Suprapubic skin (tissue), 4 donors: ENCODE measurements around the gene RRP1. TPM values are rescaled to one million over a fixed set of nuclear protein-coding genes. Genes with fewer than 3 reads are reported as not detected.

Source experiments
- DNase-seq, 2 donors: peaks; one replicate each; pipeline ENCODE4 v3.0.0-alpha.2; 2019; ENCODE audit warnings: low spot score in 2 of 2
- H3K27ac ChIP-seq: fragments of 200-600 bp; sonication (generic); one replicate; pipeline ENCODE4 v1.5.1; 2019
- H3K27me3 ChIP-seq: fragments of 200-600 bp; sonication (generic); one replicate; pipeline ENCODE4 v1.5.1; 2019
- H3K36me3 ChIP-seq: fragments of 200-600 bp; sonication (generic); one replicate; pipeline ENCODE4 v1.5.1; 2019
- H3K4me1 ChIP-seq: fragments of 200-600 bp; sonication (generic); one replicate; pipeline ENCODE4 v1.5.1; 2019
- H3K4me3 ChIP-seq: fragments of 200-600 bp; sonication (generic); one replicate; pipeline ENCODE4 v1.5.1; 2019; ENCODE audit warnings: mild to moderate bottlenecking
- H3K9me3 ChIP-seq: fragments of 200-600 bp; sonication (generic); one replicate; pipeline ENCODE4 v1.5.1; 2019
- EP300 ChIP-seq: sonication (generic); formaldehyde crosslinking; IDR thresholded peaks from one replicate; pipeline ENCODE4 v1.6.1; 2017; ENCODE audit warnings: antibody characterized with exemption
- POLR2A ChIP-seq, 2 donors: fragments of 450-650 bp; IDR thresholded peaks; one replicate each; pipeline ENCODE4 v1.6.1; 2017; ENCODE audit warnings: antibody characterized with exemption in 2 of 2, mild to moderate bottlenecking in 2 of 2, moderate library complexity in 2 of 2
- POLR2AphosphoS5 ChIP-seq, 3 donors: sonication (generic); formaldehyde crosslinking; IDR thresholded peaks; one replicate each; pipeline ENCODE4 v1.6.1; 2017; ENCODE audit warnings: antibody characterized with exemption in 3 of 3
- WGBS: methylation state at CpG from one replicate; pipeline ENCODE4 v1.1.5; 2018; 5-methylcytosine and 5-hydroxymethylcytosine counted together
- total RNA-seq, 4 donors: library from RNA; depleted of rRNA; stranded (reverse); fragments of >200 nt; gene quantifications; one replicate each; pipeline ENCODE4 v1.1.0, GENCODE V29; 2016
- TF ChIP-seq, protein P1 (sequence below), 2 donors: fragments of 200-600 bp in 1 of 2; fragments of 450-650 bp in 1 of 2; sonication (generic) in 1 of 2; IDR thresholded peaks; one replicate each; pipeline ENCODE4 v1.5.1; 2016 to 2019; ENCODE audit warnings: antibody characterized with exemption in 2 of 2, mild to moderate bottlenecking in 1 of 2, moderate library complexity in 1 of 2

RRP1 gene
- total RNA-seq, 4 donors from 2014 or later, result 22.5 to 34.6 (median 28.4) TPM

DNA sequence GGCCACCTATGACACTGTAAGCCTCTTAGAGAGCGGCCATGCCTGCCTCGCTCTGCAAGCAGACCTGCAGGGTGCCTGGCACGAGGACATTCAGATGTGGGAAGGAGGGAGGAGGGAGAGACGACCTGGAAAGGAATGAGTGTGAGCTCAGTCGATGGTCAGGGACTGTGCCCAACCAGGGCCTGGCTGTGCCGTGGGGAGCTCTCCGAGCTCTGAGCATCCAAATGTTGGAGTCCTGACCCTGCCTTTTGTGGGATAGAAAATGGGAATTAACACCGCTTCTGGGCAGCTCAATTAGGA is 20.6 kb upstream of the RRP1 start:
- TF ChIP-seq EP300, result no peak
- TF ChIP-seq, protein P1, sequence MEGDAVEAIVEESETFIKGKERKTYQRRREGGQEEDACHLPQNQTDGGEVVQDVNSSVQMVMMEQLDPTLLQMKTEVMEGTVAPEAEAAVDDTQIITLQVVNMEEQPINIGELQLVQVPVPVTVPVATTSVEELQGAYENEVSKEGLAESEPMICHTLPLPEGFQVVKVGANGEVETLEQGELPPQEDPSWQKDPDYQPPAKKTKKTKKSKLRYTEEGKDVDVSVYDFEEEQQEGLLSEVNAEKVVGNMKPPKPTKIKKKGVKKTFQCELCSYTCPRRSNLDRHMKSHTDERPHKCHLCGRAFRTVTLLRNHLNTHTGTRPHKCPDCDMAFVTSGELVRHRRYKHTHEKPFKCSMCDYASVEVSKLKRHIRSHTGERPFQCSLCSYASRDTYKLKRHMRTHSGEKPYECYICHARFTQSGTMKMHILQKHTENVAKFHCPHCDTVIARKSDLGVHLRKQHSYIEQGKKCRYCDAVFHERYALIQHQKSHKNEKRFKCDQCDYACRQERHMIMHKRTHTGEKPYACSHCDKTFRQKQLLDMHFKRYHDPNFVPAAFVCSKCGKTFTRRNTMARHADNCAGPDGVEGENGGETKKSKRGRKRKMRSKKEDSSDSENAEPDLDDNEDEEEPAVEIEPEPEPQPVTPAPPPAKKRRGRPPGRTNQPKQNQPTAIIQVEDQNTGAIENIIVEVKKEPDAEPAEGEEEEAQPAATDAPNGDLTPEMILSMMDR (IDR thresholded peaks at IDR 0.05), result no peak
- no peak for TF ChIP-seq POLR2AphosphoS5 (IDR thresholded peaks at IDR 0.05)
- no peak for TF ChIP-seq POLR2A (IDR thresholded peaks at IDR 0.05)
- H3K36me3 ChIP-seq, result peaks cover 14% of the 10 kb centered on the region
- H3K9me3 ChIP-seq, result no peaks in the 10 kb centered on the region
- H3K4me1 ChIP-seq, result peaks cover 12% of the 10 kb centered on the region
- no peak for DNase-seq
- H3K27me3 ChIP-seq, result no peaks in the 10 kb centered on the region
- 84% methylated on average over 8 of the region's 8 CpGs for WGBS
- peak overlapping the region; percentile 49 for H3K27ac ChIP-seq
- no peak overlapping the region for H3K4me3 ChIP-seq

DNA sequence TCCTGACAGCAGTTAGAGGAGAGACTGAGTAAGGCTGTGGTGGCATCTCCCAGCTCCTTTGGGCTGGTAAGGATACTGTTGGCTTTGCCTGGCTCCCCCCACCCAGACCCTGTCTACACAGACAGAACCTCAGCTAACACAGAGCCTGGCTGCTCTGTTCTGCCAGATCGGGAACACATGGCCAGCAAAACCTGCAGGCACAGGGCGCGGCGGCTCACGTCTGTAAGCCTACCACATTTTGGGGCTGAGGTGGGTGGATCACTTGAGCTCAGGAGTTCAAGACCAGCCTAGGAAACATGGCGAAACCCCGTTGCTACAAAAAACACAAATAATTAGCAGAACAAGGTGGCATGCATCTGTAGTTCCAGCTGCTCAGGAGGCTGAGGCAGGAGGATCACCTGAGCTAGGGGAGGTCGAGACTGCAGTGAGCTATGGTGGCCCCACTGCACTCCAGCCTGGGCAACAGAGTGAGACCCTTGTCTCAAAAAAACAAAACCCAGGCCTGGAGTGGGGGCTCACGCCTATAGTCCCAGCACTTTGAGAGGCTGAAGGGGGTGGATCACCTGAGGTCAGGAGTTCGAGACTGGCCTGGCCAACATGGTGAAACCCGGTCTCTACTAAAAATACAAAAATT is 19.9 kb upstream of the RRP1 start:
- H3K9me3 ChIP-seq, result no peaks in the 10 kb centered on the region
- TF ChIP-seq EP300 (no peak), POLR2AphosphoS5 (IDR thresholded peaks at IDR 0.05) (no peak), POLR2A (IDR thresholded peaks at IDR 0.05) (no peak)
- TF ChIP-seq, protein P1 (IDR thresholded peaks at IDR 0.05), result no peak
- no peak for DNase-seq
- H3K27me3 ChIP-seq, result no peaks in the 10 kb centered on the region
- H3K4me3 ChIP-seq, result no peak overlapping the region
- no peak overlapping the region for H3K27ac ChIP-seq
- WGBS, result 90% methylated on average over 11 of the region's 11 CpGs
- H3K36me3 ChIP-seq, result peaks cover 20% of the 10 kb centered on the region
- peaks cover 18% of the 10 kb centered on the region for H3K4me1 ChIP-seq

DNA sequence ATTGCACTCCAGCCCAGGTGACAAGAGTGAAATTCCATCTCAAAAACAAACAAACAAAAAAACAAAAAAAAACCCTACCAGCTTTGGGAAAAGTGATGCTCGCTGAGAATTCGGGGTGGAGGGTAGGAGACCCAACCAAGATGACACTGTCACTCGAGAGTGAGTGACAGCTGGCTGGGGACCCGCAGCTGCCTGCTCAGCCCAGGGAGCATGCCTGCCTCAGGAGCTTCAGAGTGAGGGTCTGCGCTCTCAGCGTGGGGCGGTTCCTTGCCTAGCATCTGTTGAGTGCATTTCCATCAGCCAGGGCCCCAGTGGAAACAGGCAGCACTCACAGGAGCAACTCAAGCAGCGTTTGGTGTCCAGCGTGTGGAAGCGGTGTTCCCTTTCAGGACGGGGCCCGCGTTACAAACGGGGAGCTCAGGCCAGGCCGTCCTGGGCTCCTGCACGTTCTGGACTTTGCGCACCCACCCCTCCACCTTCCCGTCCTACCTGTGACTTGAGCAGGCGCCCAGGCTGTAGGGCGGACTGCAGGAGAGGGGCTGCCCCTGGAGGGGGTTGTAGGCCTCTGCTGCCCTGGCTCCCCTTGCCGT is 19.2 kb upstream of the RRP1 start:
- H3K9me3 ChIP-seq, result no peaks in the 10 kb centered on the region
- H3K4me1 ChIP-seq, result peaks cover 25% of the 10 kb centered on the region
- no peak overlapping the region for H3K27ac ChIP-seq
- no peaks in the 10 kb centered on the region for H3K27me3 ChIP-seq
- no peak overlapping the region for H3K4me3 ChIP-seq
- TF ChIP-seq POLR2AphosphoS5 (IDR thresholded peaks at IDR 0.05) (no peak), EP300 (no peak), POLR2A (IDR thresholded peaks at IDR 0.05) (no peak)
- TF ChIP-seq, protein P1 (IDR thresholded peaks at IDR 0.05), result no peak
- WGBS, result 95% methylated on average over 18 of the region's 21 CpGs
- no peak for DNase-seq
- peaks cover 20% of the 10 kb centered on the region for H3K36me3 ChIP-seq

DNA sequence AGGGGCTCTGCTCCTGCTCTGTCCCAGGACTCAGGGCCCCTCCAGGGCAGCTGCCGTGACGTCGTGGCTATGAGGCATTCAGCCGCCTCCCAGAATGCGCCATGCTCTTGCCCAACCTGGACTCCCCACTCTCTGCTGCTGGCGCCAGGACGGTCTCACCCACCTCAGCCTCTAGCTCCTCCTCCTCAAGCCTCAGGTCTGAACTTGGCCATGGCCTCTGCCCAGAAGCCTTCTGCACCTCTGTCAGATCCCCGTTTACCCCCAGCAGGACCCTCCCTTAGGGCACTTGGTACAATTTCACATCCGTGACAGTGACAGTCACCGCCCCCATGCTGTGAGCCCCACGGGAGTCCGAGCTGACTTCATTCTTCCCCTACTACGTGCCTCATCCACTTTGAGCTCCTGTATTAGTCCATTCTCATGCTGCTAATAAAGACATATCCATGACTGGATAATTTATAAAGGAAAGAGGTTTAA is 18.1 kb upstream of the RRP1 start:
- H3K36me3 ChIP-seq, result peaks cover 20% of the 10 kb centered on the region
- WGBS, result 51% methylated on average over 13 of the region's 13 CpGs

More for the DNA sequence above, 18.1 kb upstream of the RRP1 start:
- Histone ChIP-seq H3K4me3 (no peak overlapping the region), H3K27ac (no peak overlapping the region), H3K9me3 (no peaks in the 10 kb centered on the region), H3K4me1 (peaks cover 29% of the 10 kb centered on the region), H3K27me3 (no peaks in the 10 kb centered on the region)
- no peak for DNase-seq
- TF ChIP-seq, protein P1 (IDR thresholded peaks at IDR 0.05), result no peak
- TF ChIP-seq POLR2AphosphoS5 (IDR thresholded peaks at IDR 0.05) (no peak), EP300 (no peak), POLR2A (IDR thresholded peaks at IDR 0.05) (no peak)
